Measurements from ENCODE around the gene SLC29A1. TPM values are rescaled to one million over a fixed set of nuclear protein-coding genes. Genes with fewer than 3 reads are reported as not detected.
A peak's percentile ranks its signal among the peaks of the same experiment; 100 is the strongest.

SLC29A1 gene
- total and polyA plus RNA-seq, 9 of the 15 experiments (the other 6 are each of a cell fraction or from before 2014, with no cell fraction given), result 18.9 to 170 (median 57.7) TPM

DNA sequence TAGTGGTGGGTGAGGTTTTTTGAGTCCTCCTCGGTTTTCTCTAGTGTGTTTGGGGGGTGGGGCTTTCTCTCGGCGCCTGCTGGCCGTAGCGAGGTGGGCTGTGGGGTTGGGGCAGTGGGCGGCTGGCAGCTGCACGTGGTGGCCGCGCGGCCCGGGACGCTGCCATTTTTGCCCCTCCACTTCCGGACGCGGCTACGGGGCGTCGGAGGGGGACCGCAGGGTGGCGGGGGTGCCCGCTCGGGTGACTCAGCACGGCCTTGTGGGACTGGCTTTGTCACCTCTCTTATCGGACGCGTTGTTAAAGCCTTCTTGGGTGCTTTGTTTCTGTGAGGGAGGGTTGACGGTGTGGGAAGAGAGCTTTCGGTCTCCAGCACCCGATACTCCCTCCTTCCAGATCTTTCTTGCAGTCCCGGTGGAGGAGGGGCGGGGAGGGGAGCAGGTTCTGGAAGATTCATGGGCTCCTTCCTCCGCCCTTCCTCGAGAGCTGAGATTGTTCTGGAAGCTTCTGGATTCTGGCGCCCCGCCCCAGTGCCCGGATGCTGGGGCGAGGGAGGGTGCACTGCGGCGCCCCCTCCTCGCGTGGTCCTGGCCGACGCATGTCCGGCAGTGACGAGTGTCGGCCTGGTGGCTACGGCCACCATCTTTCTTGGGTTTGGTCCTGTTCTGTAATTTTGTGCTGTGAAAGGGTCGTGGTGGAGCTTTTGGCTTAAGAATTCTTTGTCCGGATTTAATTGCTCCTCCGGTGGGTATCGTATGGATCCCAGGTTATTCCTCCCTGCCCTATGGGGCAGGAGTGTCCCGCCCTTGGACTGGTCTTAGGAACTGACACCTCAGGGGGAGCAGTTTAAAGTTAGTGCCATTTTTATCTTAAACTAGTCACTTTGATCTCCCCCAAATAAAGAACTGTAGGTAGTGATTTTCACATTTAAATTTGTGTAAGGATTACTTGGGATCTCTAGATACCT is 24.2 kb downstream of the SLC29A1 start (continued):
- TF ChIP-seq REST (IDR thresholded peaks at IDR 0.05; ENCODE audit: borderline replicate concordance), result peak; percentile 41
- no peak for TF ChIP-seq REST (CRISPR knock-in tag; IDR thresholded peaks at IDR 0.05; ENCODE audit: low read depth)
- no peak for TF ChIP-seq HINFP (tag; conservative IDR thresholded peaks at IDR 0.05; ENCODE audit: low read depth)
- no peak; the same call in 1 of the 2 replicates for TF ChIP-seq ZBTB12 (CRISPR knock-in tag; IDR thresholded peaks at IDR 0.05)
- TF ChIP-seq, protein P1, sequence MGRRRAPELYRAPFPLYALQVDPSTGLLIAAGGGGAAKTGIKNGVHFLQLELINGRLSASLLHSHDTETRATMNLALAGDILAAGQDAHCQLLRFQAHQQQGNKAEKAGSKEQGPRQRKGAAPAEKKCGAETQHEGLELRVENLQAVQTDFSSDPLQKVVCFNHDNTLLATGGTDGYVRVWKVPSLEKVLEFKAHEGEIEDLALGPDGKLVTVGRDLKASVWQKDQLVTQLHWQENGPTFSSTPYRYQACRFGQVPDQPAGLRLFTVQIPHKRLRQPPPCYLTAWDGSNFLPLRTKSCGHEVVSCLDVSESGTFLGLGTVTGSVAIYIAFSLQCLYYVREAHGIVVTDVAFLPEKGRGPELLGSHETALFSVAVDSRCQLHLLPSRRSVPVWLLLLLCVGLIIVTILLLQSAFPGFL (CRISPR knock-in tag; IDR thresholded peaks at IDR 0.05), result peak; percentile 96; the same call in 1 of the 2 replicates
- no peak; the same call in 1 of the 2 replicates for TF ChIP-seq SUPT5H (IDR thresholded peaks at IDR 0.05)
- no peak for TF ChIP-seq NFIC (IDR thresholded peaks at IDR 0.05)
- TF ChIP-seq TAF1 (IDR thresholded peaks at IDR 0.05; ENCODE audit: control insufficient read depth, extremely low read depth, insufficient read depth, low read length, severe bottlenecking), result no peak
- 0 out of 2 replicates have a peak, but pooled peaks have one; percentile 0 for TF ChIP-seq BMI1 (IDR thresholded peaks at IDR 0.05; ENCODE audit: low read length)
- peak; percentile 61; the same call in 1 of the 2 replicates for TF ChIP-seq ATF4 (CRISPR knock-in tag; IDR thresholded peaks at IDR 0.05)
- TF ChIP-seq GATA2 (CRISPR knock-in tag; IDR thresholded peaks at IDR 0.05), result peak; percentile 16; the same call in 1 of the 2 replicates
- TF ChIP-seq NFE2 (IDR thresholded peaks at IDR 0.05; ENCODE audit: low read depth), result peak; percentile 99
- no peak for TF ChIP-seq KDM5B (IDR thresholded peaks at IDR 0.05; ENCODE audit: insufficient replicate concordance, low read depth, low read length)
